B cell (primary cell): ENCODE data around the gene MAP3K12. TPM values are rescaled to one million over a fixed set of nuclear protein-coding genes. Genes with fewer than 3 reads are reported as not detected.

Source experiments
- ATAC-seq: fragments of 200-7000 bp; cut with Tn5 transposase; one replicate; pipeline ENCODE4 v1.10.0; 2021; ENCODE audit warnings: low read depth, mild to moderate bottlenecking, moderate number of reproducible peaks, moderate library complexity
- CTCF ChIA-PET: fragments of 350-600 bp; sonication (Branson Sonifier 250); formaldehyde crosslinking; loops from one replicate; lab custom pipeline; 2021; ENCODE audit warnings: antibody characterized with exemption, inconsistent platforms; lab: Charles Lee
- POLR2A ChIA-PET: fragments of 350-600 bp; sonication (Branson Sonifier 250); formaldehyde crosslinking; loops from one replicate; lab custom pipeline; 2021; ENCODE audit warnings: antibody characterized with exemption; lab: Charles Lee
- DNase-seq: peaks from one replicate; pipeline ENCODE4 v3.0.0; 2013
- H2AFZ ChIP-seq: 2 replicates; pipeline ENCODE4 v1.6.1; 2012; ENCODE audit warnings: mild to moderate bottlenecking, low read depth, low read length; ENCODE audit not compliant: insufficient read depth, poor library complexity, severe bottlenecking
- H3K27ac ChIP-seq, 2 donors: 1 replicate in 1 of 2; 2 replicates in 1 of 2; pipeline ENCODE4 v1.5.1; 2012 to 2013; ENCODE audit warnings: low read length in 2 of 2, mild to moderate bottlenecking in 2 of 2, moderate library complexity in 1 of 2
- H3K27me3 ChIP-seq, 4 experiments: fragments of 200-600 bp in 1 of 4; sonication (generic) in 1 of 4; replicated peaks in 1 of 4; 1 replicate in 2 of 4; 2 replicates in 2 of 4; pipeline versions ENCODE4 v1.6.1 to v1.7.0; 2013 to 2016; ENCODE audit warnings: low read length in 3 of 4, mild to moderate bottlenecking in 2 of 4, mixed read lengths in 1 of 4, moderate library complexity in 1 of 4; ENCODE audit not compliant: insufficient read depth in 4 of 4, control insufficient read depth in 3 of 4; ENCODE audit errors: control extremely low read depth in 1 of 4
- H3K36me3 ChIP-seq, 2 experiments: replicated peaks in 1 of 2; 1 replicate in 1 of 2; 2 replicates in 1 of 2; pipeline versions ENCODE4 v1.6.1 to v1.7.1; 2013; ENCODE audit warnings: low read length in 1 of 2; ENCODE audit not compliant: insufficient read depth in 2 of 2, control insufficient read depth in 1 of 2; ENCODE audit errors: control extremely low read depth in 1 of 2, extremely low read depth in 1 of 2
- H3K4me1 ChIP-seq, 2 donors: fragments of 200-600 bp in 1 of 2; sonication (generic) in 1 of 2; 1 replicate in 1 of 2; 2 replicates in 1 of 2; pipeline versions ENCODE4 v1.5.1 to v1.6.1; 2013 to 2017; ENCODE audit warnings: low read length in 2 of 2; ENCODE audit not compliant: control insufficient read depth in 2 of 2, insufficient read depth in 2 of 2
- H3K4me2 ChIP-seq: replicated peaks from 2 replicates; pipeline ENCODE3; 2012; ENCODE audit warnings: mild to moderate bottlenecking, low read depth, low read length; ENCODE audit not compliant: poor library complexity, severe bottlenecking
- H3K4me3 ChIP-seq, 5 experiments: fragments of 200-600 bp in 1 of 5; sonication (generic) in 1 of 5; 1 replicate in 3 of 5; 2 replicates in 2 of 5; pipeline versions ENCODE4 v1.5.1 to v1.7.0; 2011 to 2016; ENCODE audit warnings: low read length in 4 of 5, mild to moderate bottlenecking in 4 of 5, low read depth in 2 of 5, control low read depth in 1 of 5, moderate library complexity in 1 of 5; ENCODE audit not compliant: insufficient read depth in 1 of 5; ENCODE audit errors: control extremely low read depth in 1 of 5, extremely low read depth in 1 of 5
- H3K79me2 ChIP-seq: fragments of 200-600 bp; sonication (generic); one replicate; pipeline ENCODE4 v1.6.0; 2016; ENCODE audit warnings: low read length; ENCODE audit not compliant: control insufficient read depth, insufficient read depth
- H3K9ac ChIP-seq: fragments of 200-600 bp; sonication (generic); 2 replicates; pipeline ENCODE4 v1.6.1; 2017; ENCODE audit warnings: mild to moderate bottlenecking, low read length, moderate library complexity
- H3K9me3 ChIP-seq, 3 donors: one replicate each; pipeline versions ENCODE4 v1.6.1 to v1.7.1; 2013; ENCODE audit warnings: low read length in 2 of 3; ENCODE audit not compliant: control insufficient read depth in 2 of 3, insufficient read depth in 1 of 3; ENCODE audit errors: control extremely low read depth in 1 of 3
- H4K20me1 ChIP-seq: 2 replicates; pipeline ENCODE4 v1.6.0; 2012; ENCODE audit warnings: mild to moderate bottlenecking, low read length; ENCODE audit not compliant: insufficient read depth, control insufficient read depth, poor library complexity, severe bottlenecking
- H3K27ac Mint-ChIP-seq: one replicate; pipeline ENCODE4 v1.8.0; 2021; ENCODE audit warnings: mixed read lengths
- H3K27me3 Mint-ChIP-seq: one replicate; pipeline ENCODE4 v1.8.0; 2021; ENCODE audit warnings: mixed read lengths
- H3K4me1 Mint-ChIP-seq: one replicate; pipeline ENCODE4 v1.8.0; 2021; ENCODE audit warnings: mixed read lengths
- H3K4me3 Mint-ChIP-seq: one replicate; pipeline ENCODE4 v1.8.0; 2021; ENCODE audit warnings: mixed read lengths
- H3K9me3 Mint-ChIP-seq: one replicate; pipeline ENCODE4 v1.8.0; 2022; ENCODE audit warnings: mixed read lengths; ENCODE audit not compliant: insufficient read depth
- EZH2 ChIP-seq: IDR thresholded peaks from 2 replicates; pipeline ENCODE4 v1.6.1; 2012; ENCODE audit warnings: borderline replicate concordance, low read depth, mild to moderate bottlenecking, moderate library complexity, low read length; ENCODE audit not compliant: insufficient read depth, poor library complexity, severe bottlenecking
- WGBS: methylation state at CpG from one replicate; pipeline ENCODE4 v1.1.5; 2013; ENCODE audit warnings: missing lambda C conversion rate; ENCODE audit not compliant: insufficient coverage; 5-methylcytosine and 5-hydroxymethylcytosine counted together
- intact Hi-C: fragments of 100-400 bp; cut with micrococcal nuclease; formaldehyde crosslinking; loops from one replicate; pipeline ENCODE4 v1.10.0; 2022
- polyA plus RNA-seq: library from polyadenylated mRNA; depleted of rRNA; stranded (reverse); fragments of >200 nt; gene quantifications from 2 replicates; pipeline ENCODE4 v1.2.3, GENCODE V29; 2012
- total RNA-seq, 2 donors: library from RNA; stranded (reverse); fragments of 120-200 nt in 1 of 2; gene quantifications; 1 replicate in 1 of 2; 2 replicates in 1 of 2; pipeline versions ENCODE4 v1.2.3 to v1.2.4, GENCODE V29; 2013 to 2022
- TF ChIP-seq, protein P1 (sequence below): fragments of 200-600 bp; IDR thresholded peaks from one replicate; pipeline ENCODE4 v1.8.0; 2022; ENCODE audit warnings: antibody characterized with exemption, mild to moderate bottlenecking

MAP3K12 gene
- total and polyA plus RNA-seq, 2 donors (not counting 1 experiment from before 2014, with no cell fraction given): 15.0 to 17.0 TPM

DNA sequence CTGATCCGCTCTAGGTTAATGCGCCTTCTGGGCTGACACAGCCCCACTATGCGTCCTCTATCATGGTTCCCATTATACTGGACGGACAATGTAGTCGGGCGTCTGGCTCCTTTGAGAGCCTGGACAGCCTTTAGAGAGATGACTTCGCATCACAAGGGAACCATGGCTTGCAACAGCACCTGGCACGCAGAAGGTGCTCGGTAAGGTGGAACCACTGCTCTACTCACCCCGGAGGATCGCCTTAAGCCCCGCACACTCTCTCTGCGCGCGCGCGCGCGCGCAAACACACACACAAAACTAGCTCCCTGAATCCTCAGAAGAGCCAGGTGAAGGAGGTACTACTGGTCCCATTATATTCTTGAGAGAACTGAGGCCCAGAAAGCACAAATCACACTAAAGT lies 7.1 kb downstream of the MAP3K12 start:
- H3K4me3 Mint-ChIP-seq: peak overlapping the region; percentile 98
- Histone ChIP-seq H3K27ac (peak overlapping the region; percentile 78 to 90), H4K20me1 (no peaks in the 10 kb centered on the region), H3K9ac (peak overlapping the region; percentile 69), H3K27me3 (no peaks in the 10 kb centered on the region), H3K4me2 (peak overlapping the region; percentile 93), H3K4me3 (peak overlapping the region in 3 of 5 experiments; percentile 60 to 67 (median 61)), H3K9me3 (no peaks in the 10 kb centered on the region), H3K36me3 (peaks cover 0 to 7% of the 10 kb centered on the region in 2 experiments), H3K4me1 (peaks cover 16 to 21% of the 10 kb centered on the region in 2 donors), H2AFZ (no peak overlapping the region), H3K79me2 (no peaks in the 10 kb centered on the region)
- CTCF ChIA-PET: interaction anchor here (1.8 to 2.0 kb wide), 2 partner anchors 10 to 147 kb away, joined by 6 to 12 read pairs; no protein-coding TSS in a partner anchor
- DNase-seq: peak; percentile 63
- POLR2A ChIA-PET: interaction anchor here (0.5 to 2.2 kb wide), 4 partner anchors 9 to 171 kb away, joined by 3 to 14 read pairs (median 3); partner anchors contain the start of genes AAAS and TARBP2
- H3K4me1 Mint-ChIP-seq: peaks cover 22% of the 10 kb centered on the region
- H3K27me3 Mint-ChIP-seq: no peaks in the 10 kb centered on the region
- TF ChIP-seq, protein P1, sequence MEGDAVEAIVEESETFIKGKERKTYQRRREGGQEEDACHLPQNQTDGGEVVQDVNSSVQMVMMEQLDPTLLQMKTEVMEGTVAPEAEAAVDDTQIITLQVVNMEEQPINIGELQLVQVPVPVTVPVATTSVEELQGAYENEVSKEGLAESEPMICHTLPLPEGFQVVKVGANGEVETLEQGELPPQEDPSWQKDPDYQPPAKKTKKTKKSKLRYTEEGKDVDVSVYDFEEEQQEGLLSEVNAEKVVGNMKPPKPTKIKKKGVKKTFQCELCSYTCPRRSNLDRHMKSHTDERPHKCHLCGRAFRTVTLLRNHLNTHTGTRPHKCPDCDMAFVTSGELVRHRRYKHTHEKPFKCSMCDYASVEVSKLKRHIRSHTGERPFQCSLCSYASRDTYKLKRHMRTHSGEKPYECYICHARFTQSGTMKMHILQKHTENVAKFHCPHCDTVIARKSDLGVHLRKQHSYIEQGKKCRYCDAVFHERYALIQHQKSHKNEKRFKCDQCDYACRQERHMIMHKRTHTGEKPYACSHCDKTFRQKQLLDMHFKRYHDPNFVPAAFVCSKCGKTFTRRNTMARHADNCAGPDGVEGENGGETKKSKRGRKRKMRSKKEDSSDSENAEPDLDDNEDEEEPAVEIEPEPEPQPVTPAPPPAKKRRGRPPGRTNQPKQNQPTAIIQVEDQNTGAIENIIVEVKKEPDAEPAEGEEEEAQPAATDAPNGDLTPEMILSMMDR: no peak
- no peak for TF ChIP-seq EZH2
- intact Hi-C loops: loop anchor here (2.0 kb wide), 3 partner anchors 39 to 171 kb away; partner anchors contain the start of genes AAAS, PCBP2 and PRR13
- ATAC-seq: no peak
- whole genome bisulfite sequencing: 73% methylated on average over 12 of the region's 20 CpGs
- no peaks in the 10 kb centered on the region for H3K9me3 Mint-ChIP-seq
- peak overlapping the region; percentile 90 for H3K27ac Mint-ChIP-seq

DNA sequence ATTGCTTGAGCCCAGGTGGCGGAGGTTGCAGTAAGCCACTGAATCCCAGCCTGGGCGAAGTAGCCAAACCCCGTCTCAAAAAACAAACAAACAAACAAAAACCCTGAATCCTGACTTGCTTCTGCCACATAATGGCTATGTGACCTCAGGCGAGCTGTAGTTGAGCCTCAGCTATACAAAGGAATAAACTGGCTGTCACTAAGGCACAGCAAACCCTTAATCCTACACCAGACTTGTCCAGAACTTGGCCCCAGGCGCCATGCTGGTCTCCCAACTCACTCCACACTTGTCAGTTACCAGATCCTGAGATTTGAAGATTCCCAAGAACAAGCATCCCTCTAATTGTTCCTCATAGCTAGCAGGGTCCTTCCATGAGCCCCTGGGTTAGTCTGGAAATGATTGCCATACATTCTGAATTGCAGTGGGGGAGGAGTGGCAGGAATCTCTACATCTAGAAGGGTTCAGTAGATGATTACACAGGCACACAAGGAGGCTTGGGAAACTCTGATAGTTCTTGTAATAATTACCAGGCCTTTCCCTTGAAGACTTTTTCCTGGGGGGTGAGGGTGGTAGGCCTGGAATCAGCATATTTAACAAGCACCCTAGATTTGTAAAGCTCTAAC lies 9.9 kb downstream of the MAP3K12 start:
- H3K9ac ChIP-seq: no peak overlapping the region

More for the DNA sequence above, 9.9 kb downstream of the MAP3K12 start:
- intact Hi-C loops: no loop called here
- Mint-ChIP-seq H3K27ac (no peak overlapping the region), H3K9me3 (no peaks in the 10 kb centered on the region), H3K27me3 (no peaks in the 10 kb centered on the region), H3K4me1 (peaks cover 22% of the 10 kb centered on the region), H3K4me3 (no peak overlapping the region)
- Histone ChIP-seq H3K4me3 (no peak overlapping the region), H3K9me3 (no peaks in the 10 kb centered on the region), H4K20me1 (no peaks in the 10 kb centered on the region), H3K4me1 (peaks cover 16 to 21% of the 10 kb centered on the region in 2 donors), H3K27ac (no peak overlapping the region), H3K79me2 (no peaks in the 10 kb centered on the region), H3K4me2 (no peak overlapping the region), H3K36me3 (peaks cover 0 to 27% of the 10 kb centered on the region in 2 experiments), H3K27me3 (no peaks in the 10 kb centered on the region), H2AFZ (no peak overlapping the region)
- ChIA-PET CTCF (interaction anchor here (0.8 to 1.4 kb wide), 2 partner anchors 162 to 183 kb away, joined by 3 read pairs; no protein-coding TSS in a partner anchor), POLR2A (interaction anchor here (0.6 kb wide), 1 partner anchor 294 kb away, joined by 4 read pairs; no protein-coding TSS in a partner anchor)
- 96% methylated on average over 4 of the region's 5 CpGs for WGBS
- ATAC-seq (no peak), DNase-seq (no peak)
- TF ChIP-seq, protein P1: no peak
- no peak for TF ChIP-seq EZH2
